ENCODE measurements around the gene LCT.
"Not testable (repeated sequence)": the region's sequence is repeated elsewhere in the genome, so short reads cannot be mapped to it uniquely, and the experiment has no call there.

LCT gene

GRCh38 chr2:135796606-135797005 lies 40.4 kb downstream of the LCT start:
- DNase-seq = no peak

- DNase-seq = not testable (repeated sequence)
Measured at GRCh38 chr2:135795641-135796040, 41.3 kb downstream of the LCT start.

- no peak for DNase-seq
Measured at GRCh38 chr2:135792401-135793150, 44.4 kb downstream of the LCT start.

GRCh38 chr2:135791418-135792190 lies 45.4 kb downstream of the LCT start:
- DNase-seq = no peak

- no peak for DNase-seq
Measured at GRCh38 chr2:135790423-135790822, 46.6 kb downstream of the LCT start.

- no peak for DNase-seq
Measured at GRCh38 chr2:135786823-135787222, 50.2 kb downstream of the LCT start.

- DNase-seq = no peak
Measured at GRCh38 chr2:135785032-135785431, 52.0 kb downstream of the LCT start.

- no peak for DNase-seq
Measured at GRCh38 chr2:135783439-135783838, 53.5 kb downstream of the LCT start.

GRCh38 chr2:135782231-135782630 lies 54.8 kb downstream of the LCT start:
- DNase-seq = no peak

- no peak for DNase-seq
Measured at GRCh38 chr2:135776367-135776766, 60.6 kb downstream of the LCT start.

GRCh38 chr2:135775420-135775819 lies 61.6 kb downstream of the LCT start:
- no peak for DNase-seq

GRCh38 chr2:135773917-135774316 lies 63.1 kb downstream of the LCT start:
- DNase-seq = no peak

GRCh38 chr2:135773319-135773718 lies 63.7 kb downstream of the LCT start:
- no peak for DNase-seq

GRCh38 chr2:135768863-135769262 lies 68.1 kb downstream of the LCT start:
- no peak for DNase-seq

- no peak for DNase-seq
Measured at GRCh38 chr2:135762530-135762929, 74.5 kb downstream of the LCT start.

GRCh38 chr2:135762022-135762421 lies 75.0 kb downstream of the LCT start:
- DNase-seq = no peak

- no peak for DNase-seq
Measured at GRCh38 chr2:135756692-135757091, 80.3 kb downstream of the LCT start.

GRCh38 chr2:135755573-135755972 lies 81.4 kb downstream of the LCT start:
- DNase-seq = no peak

GRCh38 chr2:135745545-135745944 lies 91.4 kb downstream of the LCT start:
- DNase-seq = no peak

- peak; percentile 32 for DNase-seq
Measured at GRCh38 chr2:135744760-135745314, 92.1 kb downstream of the LCT start.

GRCh38 chr2:135743860-135744259 lies 93.1 kb downstream of the LCT start:
- DNase-seq = no peak

GRCh38 chr2:135742325-135742757 lies 94.6 kb downstream of the LCT start:
- DNase-seq = peak; percentile 24

- peak; percentile 98 for DNase-seq
Measured at GRCh38 chr2:135741395-135742324, 95.3 kb downstream of the LCT start, which contains the start of gene UBXN4. Gene UBXN4 (plus strand): TSS chr2:135741855. CDS start chr2:135741930, 75 bp downstream.
